HCT116 (cell line): ENCODE results near the gene PSMA6. TPM values are rescaled to one million over a fixed set of nuclear protein-coding genes. Genes with fewer than 3 reads are reported as not detected.

Experiments used
- ATAC-seq: fragments of 200-7000 bp; cut with Tn5 transposase; 2 replicates; pipeline ENCODE4 v1.9.1; 2020; ENCODE audit warnings: mild to moderate bottlenecking, moderate library complexity
- BruUV-seq: library from RNA; stranded (reverse); fragments of 400-500 nt; replicated peaks from 2 replicates; lab custom pipeline; 2021; lab: Mats Ljungman, UMichigan
- CTCF ChIA-PET: fragments of 300-600 bp; sonication (Branson Sonifier 250); formaldehyde crosslinking; loops from one replicate; lab custom pipeline; 2021; ENCODE audit warnings: antibody characterized with exemption; lab: Charles Lee
- POLR2A ChIA-PET: fragments of 300-600, 350-600 bp; sonication (Branson Sonifier 250); formaldehyde crosslinking; loops from one replicate; lab custom pipeline; 2021; ENCODE audit warnings: antibody characterized with exemption; lab: Charles Lee
- RAD21 ChIA-PET, 2 experiments: fragments of 300-600 bp; sonication (Branson Sonifier 250); formaldehyde crosslinking; loops; one replicate each; lab custom pipeline; 2023; ENCODE audit warnings: low total read pairs in 2 of 2; ENCODE audit not compliant: uncharacterized antibody in 2 of 2, unreplicated experiment in 2 of 2, low non-redundant PET in 1 of 2; lab: Charles Lee
- DNase-seq: peaks from one replicate; pipeline ENCODE4 v3.0.0-alpha.2; 2010; ENCODE audit warnings: low read depth, low spot score
- H2AFZ ChIP-seq: fragments of 200-600 bp; shearing (Covaris generic), sonication (generic); 2 replicates; pipeline ENCODE4 v1.6.1; 2017; ENCODE audit warnings: low read depth, mixed run types, mixed read lengths, antibody characterized with exemption, low read length; ENCODE audit not compliant: poor library complexity, severe bottlenecking
- H3K27ac ChIP-seq: 2 replicates; pipeline ENCODE4 v1.5.1; 2012; ENCODE audit warnings: low read depth, low read length
- H3K27me3 ChIP-seq: fragments of 200-600 bp; sonication (generic); 2 replicates; pipeline ENCODE4 v1.6.1; 2016; ENCODE audit warnings: mixed run types, low read length, mixed read lengths; ENCODE audit not compliant: insufficient read depth
- H3K36me3 ChIP-seq, 2 experiments: fragments of 200-500 bp in 1 of 2; fragments of 200-600 bp in 1 of 2; sonication (Bioruptor generic) in 1 of 2; sonication (generic) in 1 of 2; 2 replicates each; pipeline versions ENCODE4 v1.5.1 to v1.6.1; 2014 to 2016; ENCODE audit warnings: low read length in 2 of 2, inconsistent platforms in 1 of 2, mixed read lengths in 1 of 2, mixed run types in 1 of 2; ENCODE audit not compliant: insufficient read depth in 2 of 2, control insufficient read depth in 1 of 2
- H3K4me1 ChIP-seq, 2 experiments: fragments of 200-600 bp in 1 of 2; sonication (generic) in 1 of 2; 2 replicates each; pipeline versions ENCODE4 v1.5.1 to v1.6.1; 2012 to 2017; ENCODE audit warnings: low read length in 2 of 2, inconsistent platforms in 1 of 2, mild to moderate bottlenecking in 1 of 2, mixed read lengths in 1 of 2, mixed run types in 1 of 2, moderate library complexity in 1 of 2; ENCODE audit not compliant: insufficient read depth in 2 of 2, control insufficient read depth in 1 of 2
- H3K4me2 ChIP-seq: fragments of 200-600 bp; sonication (generic); 2 replicates; pipeline ENCODE4 v1.6.1; 2017; ENCODE audit warnings: mixed run types, low read length, mixed read lengths
- H3K4me3 ChIP-seq, 2 experiments: fragments of 200-600 bp in 1 of 2; sonication (generic) in 1 of 2; replicated peaks in 1 of 2; 2 replicates each; pipeline ENCODE4 v1.5.1; 2011 to 2016; ENCODE audit warnings: low read length in 2 of 2, control low read depth in 1 of 2, low read depth in 1 of 2, mild to moderate bottlenecking in 1 of 2, mixed read lengths in 1 of 2, mixed run types in 1 of 2
- H3K79me2 ChIP-seq: fragments of 200-600 bp; sonication (generic); 2 replicates; pipeline ENCODE4 v1.6.1; 2017; ENCODE audit warnings: mild to moderate bottlenecking, mixed run types, low read length, moderate library complexity, mixed read lengths; ENCODE audit not compliant: insufficient read depth
- H3K9ac ChIP-seq: fragments of 200-600 bp; sonication (generic); 2 replicates; pipeline ENCODE4 v1.6.1; 2016; ENCODE audit warnings: low read length, mixed read lengths
- H3K9me2 ChIP-seq: fragments of 200-600 bp; sonication (generic), shearing (Covaris generic); 2 replicates; pipeline ENCODE4 v1.6.1; 2017; ENCODE audit warnings: mixed run types, mild to moderate bottlenecking, moderate library complexity; ENCODE audit not compliant: insufficient read depth
- H3K9me3 ChIP-seq, 2 experiments: fragments of 200-500 bp in 1 of 2; fragments of 200-600 bp in 1 of 2; sonication (Bioruptor generic) in 1 of 2; sonication (generic) in 1 of 2; 2 replicates each; pipeline ENCODE4 v1.6.1; 2014 to 2017; ENCODE audit warnings: low read length in 2 of 2, mixed read lengths in 2 of 2, inconsistent platforms in 1 of 2, low read depth in 1 of 2, mild to moderate bottlenecking in 1 of 2, mixed run types in 1 of 2, moderate library complexity in 1 of 2; ENCODE audit not compliant: control insufficient read depth in 1 of 2, insufficient read depth in 1 of 2
- H4K20me1 ChIP-seq: fragments of 200-600 bp; sonication (generic), shearing (Covaris generic); 2 replicates; pipeline ENCODE4 v1.6.1; 2017; ENCODE audit warnings: mixed run types, mild to moderate bottlenecking, moderate library complexity; ENCODE audit not compliant: insufficient read depth
- EGR1 ChIP-seq: IDR thresholded peaks from 2 replicates; pipeline ENCODE4 v1.6.1; 2012; ENCODE audit warnings: low read depth
- intact Hi-C: fragments of 100-400 bp; cut with micrococcal nuclease; formaldehyde crosslinking; loops from 2 replicates; pipeline ENCODE4 v1.10.0; 2022
- total RNA-seq: library from RNA; stranded (reverse); gene quantifications from one replicate; pipeline ENCODE4 v1.2.1, GENCODE V29; 2021; ENCODE audit not compliant: unreplicated experiment
- TF ChIP-seq, protein P1 (sequence below): IDR thresholded peaks from 2 replicates; pipeline ENCODE4 v1.6.1; 2012; ENCODE audit warnings: low read depth

The PSMA6 gene
- total RNA-seq, 1 experiment from 2014 or later: 194 TPM

DNA sequence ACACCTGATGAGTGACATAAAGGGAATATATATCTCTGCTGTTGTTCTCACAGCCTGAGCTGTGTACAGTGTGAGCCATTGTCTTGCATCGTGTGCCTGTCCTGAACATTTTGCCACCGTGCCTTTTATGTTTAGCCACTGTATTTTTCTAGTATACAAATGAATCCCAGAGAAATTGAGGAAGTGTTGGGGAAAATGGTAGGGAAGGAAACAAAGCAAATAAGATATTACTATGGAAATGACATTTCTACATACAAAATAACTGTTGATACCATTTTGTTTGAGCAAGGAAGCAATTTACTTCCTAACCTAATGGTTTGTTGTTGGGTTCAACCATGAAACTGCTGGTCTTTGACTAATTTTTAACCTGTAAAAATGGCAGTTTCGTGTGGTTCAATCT lies 5.5 kb downstream of the PSMA6 start:
- no peak overlapping the region for H3K4me3 ChIP-seq
- RAD21 ChIA-PET: no interaction called here
- peaks cover 9 to 13% of the 10 kb centered on the region in 2 experiments for H3K4me1 ChIP-seq
- no peaks in the 10 kb centered on the region for H3K9me3 ChIP-seq
- DNase-seq (no peak), ATAC-seq (no peak)
- BruUV-seq: no TSS peak
- no peak overlapping the region for H2AFZ ChIP-seq
- peaks cover 3 to 6% of the 10 kb centered on the region in 2 experiments; a peak in 2 of 4 replicates for H3K36me3 ChIP-seq
- intact Hi-C loops: no loop called here
- POLR2A ChIA-PET: interaction anchor here (0.8 kb wide), 1 partner anchor 10 kb away, joined by 4 read pairs; no protein-coding TSS in a partner anchor
- H3K79me2 ChIP-seq: peaks cover 100% of the 10 kb centered on the region
- peaks cover 7% of the 10 kb centered on the region; the same call in 1 of the 2 replicates for H4K20me1 ChIP-seq
- CTCF ChIA-PET: no interaction called here
- no peak overlapping the region for H3K9ac ChIP-seq
- no peaks in the 10 kb centered on the region for H3K27me3 ChIP-seq
- no peak overlapping the region for H3K27ac ChIP-seq
- no peaks in the 10 kb centered on the region for H3K9me2 ChIP-seq
- TF ChIP-seq EGR1: no peak
- TF ChIP-seq, all 23 proteins: peak for 0
- H3K4me2 ChIP-seq: no peak overlapping the region

DNA sequence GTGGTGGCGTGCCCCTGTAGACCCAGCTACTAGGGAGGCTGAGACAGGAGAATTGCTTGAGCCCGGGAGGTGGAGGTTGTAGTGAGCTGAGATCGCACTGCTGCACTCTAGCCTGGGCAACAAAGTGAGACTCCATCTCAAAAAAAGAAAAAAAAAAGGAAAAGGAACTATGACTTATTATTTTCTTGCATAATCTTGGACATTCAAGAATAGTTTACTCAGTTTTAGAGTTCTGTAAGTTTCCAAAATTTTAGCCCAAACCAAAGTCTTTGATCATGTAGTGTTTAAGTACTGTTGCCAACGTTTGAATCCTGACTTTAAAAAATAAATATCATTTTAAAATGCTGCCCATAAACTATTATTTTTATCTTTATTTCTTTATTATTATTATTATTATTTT lies 6.2 kb downstream of the PSMA6 start:
- no peak for ATAC-seq
- ChIA-PET POLR2A (interaction anchor here (0.8 kb wide), 1 partner anchor 9 kb away, joined by 4 read pairs; no protein-coding TSS in a partner anchor), CTCF (no interaction called here), RAD21 (no interaction called here)
- no TSS peak for BruUV-seq
- no peak overlapping the region for H3K27ac ChIP-seq
- no peak overlapping the region for H3K9ac ChIP-seq
- peaks cover 3 to 6% of the 10 kb centered on the region in 2 experiments; a peak in 2 of 4 replicates for H3K36me3 ChIP-seq
- no peaks in the 10 kb centered on the region for H3K9me3 ChIP-seq
- intact Hi-C loops: no loop called here
- no peaks in the 10 kb centered on the region for H3K27me3 ChIP-seq
- H4K20me1 ChIP-seq: peaks cover 14% of the 10 kb centered on the region; the same call in 1 of the 2 replicates
- TF ChIP-seq, protein P1, sequence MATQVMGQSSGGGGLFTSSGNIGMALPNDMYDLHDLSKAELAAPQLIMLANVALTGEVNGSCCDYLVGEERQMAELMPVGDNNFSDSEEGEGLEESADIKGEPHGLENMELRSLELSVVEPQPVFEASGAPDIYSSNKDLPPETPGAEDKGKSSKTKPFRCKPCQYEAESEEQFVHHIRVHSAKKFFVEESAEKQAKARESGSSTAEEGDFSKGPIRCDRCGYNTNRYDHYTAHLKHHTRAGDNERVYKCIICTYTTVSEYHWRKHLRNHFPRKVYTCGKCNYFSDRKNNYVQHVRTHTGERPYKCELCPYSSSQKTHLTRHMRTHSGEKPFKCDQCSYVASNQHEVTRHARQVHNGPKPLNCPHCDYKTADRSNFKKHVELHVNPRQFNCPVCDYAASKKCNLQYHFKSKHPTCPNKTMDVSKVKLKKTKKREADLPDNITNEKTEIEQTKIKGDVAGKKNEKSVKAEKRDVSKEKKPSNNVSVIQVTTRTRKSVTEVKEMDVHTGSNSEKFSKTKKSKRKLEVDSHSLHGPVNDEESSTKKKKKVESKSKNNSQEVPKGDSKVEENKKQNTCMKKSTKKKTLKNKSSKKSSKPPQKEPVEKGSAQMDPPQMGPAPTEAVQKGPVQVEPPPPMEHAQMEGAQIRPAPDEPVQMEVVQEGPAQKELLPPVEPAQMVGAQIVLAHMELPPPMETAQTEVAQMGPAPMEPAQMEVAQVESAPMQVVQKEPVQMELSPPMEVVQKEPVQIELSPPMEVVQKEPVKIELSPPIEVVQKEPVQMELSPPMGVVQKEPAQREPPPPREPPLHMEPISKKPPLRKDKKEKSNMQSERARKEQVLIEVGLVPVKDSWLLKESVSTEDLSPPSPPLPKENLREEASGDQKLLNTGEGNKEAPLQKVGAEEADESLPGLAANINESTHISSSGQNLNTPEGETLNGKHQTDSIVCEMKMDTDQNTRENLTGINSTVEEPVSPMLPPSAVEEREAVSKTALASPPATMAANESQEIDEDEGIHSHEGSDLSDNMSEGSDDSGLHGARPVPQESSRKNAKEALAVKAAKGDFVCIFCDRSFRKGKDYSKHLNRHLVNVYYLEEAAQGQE: no peak
- no peak overlapping the region for H2AFZ ChIP-seq
- H3K4me2 ChIP-seq: no peak overlapping the region
- H3K9me2 ChIP-seq: no peaks in the 10 kb centered on the region
- H3K4me3 ChIP-seq: no peak overlapping the region
- peaks cover 100% of the 10 kb centered on the region for H3K79me2 ChIP-seq
- no peak for DNase-seq
- peaks cover 9 to 12% of the 10 kb centered on the region in 2 experiments for H3K4me1 ChIP-seq
